Hematopoietic multipotent progenitor cell treated with erythropoietin and hydrocortisone succinate and interleukin-3 and kit ligand, for 15 days (in vitro differentiated cells): ENCODE results near the gene ARHGAP27.
"Not testable (repeated sequence)": the region's sequence is repeated elsewhere in the genome, so short reads cannot be mapped to it uniquely, and the experiment has no call there.

Experiments
- DNase-seq: peaks from one replicate; pipeline ENCODE4 v3.0.0-alpha.2; 2015; ENCODE audit warnings: low spot score

Gene ARHGAP27

GRCh38 chr17:45357364-45357997, 75.2 kb downstream of the ARHGAP27 start:
- no peak for DNase-seq

GRCh38 chr17:45355087-45355486, 77.6 kb downstream of the ARHGAP27 start:
- no peak for DNase-seq

- no peak for DNase-seq
Observed at GRCh38 chr17:45353043-45353442, 79.6 kb downstream of the ARHGAP27 start.

GRCh38 chr17:45351831-45352230, 80.8 kb downstream of the ARHGAP27 start:
- no peak for DNase-seq

GRCh38 chr17:45347444-45347843, 85.2 kb downstream of the ARHGAP27 start:
- no peak for DNase-seq

GRCh38 chr17:45346216-45347015, 86.3 kb downstream of the ARHGAP27 start:
- DNase-seq: no peak

- peak; percentile 19 for DNase-seq
Observed at GRCh38 chr17:45345554-45346215, 87.0 kb downstream of the ARHGAP27 start.

GRCh38 chr17:45345246-45345553, 87.5 kb downstream of the ARHGAP27 start:
- DNase-seq: no peak

GRCh38 chr17:45343967-45344664, 88.6 kb downstream of the ARHGAP27 start:
- DNase-seq: not testable (repeated sequence)
